Gastrocnemius medialis (tissue), 4 donors: ENCODE measurements around the gene POLL.

Source experiments
- POLR2A ChIP-seq, 2 donors: fragments of 450-650 bp; IDR thresholded peaks; one replicate each; pipeline ENCODE4 v1.6.1; 2017; ENCODE audit warnings: antibody characterized with exemption in 2 of 2, mild to moderate bottlenecking in 2 of 2, moderate library complexity in 2 of 2
- TF ChIP-seq, protein P1 (sequence below), 5 experiments: fragments of 450-650 bp in 3 of 5; fragments of 200-600 bp in 2 of 5; sonication (generic) in 2 of 5; IDR thresholded peaks in 4 of 5; conservative IDR thresholded peaks in 1 of 5; 1 replicate in 4 of 5; 2 replicates in 1 of 5; pipeline ENCODE4 v1.5.1; 2016 to 2019; ENCODE audit warnings: antibody characterized with exemption in 5 of 5, mild to moderate bottlenecking in 3 of 5, moderate library complexity in 3 of 5

DNA sequence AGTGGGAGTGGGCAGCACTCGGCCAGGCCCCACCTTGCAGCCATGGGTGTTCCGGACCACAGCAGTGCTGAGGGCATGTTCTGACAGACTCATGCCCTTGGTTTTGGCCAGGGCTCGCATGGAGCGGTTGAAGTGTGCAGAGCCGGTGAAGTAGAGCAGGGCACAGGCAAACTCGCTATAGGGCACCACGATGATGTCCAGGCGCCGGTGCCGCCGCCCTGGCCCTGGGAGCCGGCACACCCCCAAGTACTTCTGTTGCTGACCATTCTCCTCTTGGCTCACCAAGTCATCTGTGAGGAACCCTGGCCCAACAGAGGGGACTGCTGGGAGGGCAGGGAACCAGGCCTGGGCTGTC is 8.6 kb downstream of the POLL start:
- TF ChIP-seq POLR2A (IDR thresholded peaks at IDR 0.05) = no peak
- TF ChIP-seq, protein P1, sequence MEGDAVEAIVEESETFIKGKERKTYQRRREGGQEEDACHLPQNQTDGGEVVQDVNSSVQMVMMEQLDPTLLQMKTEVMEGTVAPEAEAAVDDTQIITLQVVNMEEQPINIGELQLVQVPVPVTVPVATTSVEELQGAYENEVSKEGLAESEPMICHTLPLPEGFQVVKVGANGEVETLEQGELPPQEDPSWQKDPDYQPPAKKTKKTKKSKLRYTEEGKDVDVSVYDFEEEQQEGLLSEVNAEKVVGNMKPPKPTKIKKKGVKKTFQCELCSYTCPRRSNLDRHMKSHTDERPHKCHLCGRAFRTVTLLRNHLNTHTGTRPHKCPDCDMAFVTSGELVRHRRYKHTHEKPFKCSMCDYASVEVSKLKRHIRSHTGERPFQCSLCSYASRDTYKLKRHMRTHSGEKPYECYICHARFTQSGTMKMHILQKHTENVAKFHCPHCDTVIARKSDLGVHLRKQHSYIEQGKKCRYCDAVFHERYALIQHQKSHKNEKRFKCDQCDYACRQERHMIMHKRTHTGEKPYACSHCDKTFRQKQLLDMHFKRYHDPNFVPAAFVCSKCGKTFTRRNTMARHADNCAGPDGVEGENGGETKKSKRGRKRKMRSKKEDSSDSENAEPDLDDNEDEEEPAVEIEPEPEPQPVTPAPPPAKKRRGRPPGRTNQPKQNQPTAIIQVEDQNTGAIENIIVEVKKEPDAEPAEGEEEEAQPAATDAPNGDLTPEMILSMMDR (IDR thresholded peaks at IDR 0.05 in 4 of 5, conservative IDR thresholded peaks at IDR 0.05 in 1 of 5) = no peak
